ENCODE results near the gene ZNF132. TPM values are rescaled to one million over a fixed set of nuclear protein-coding genes. Genes with fewer than 3 reads are reported as not detected.

Gene ZNF132
- total and polyA plus RNA-seq, 9 of the 15 experiments (the other 6 are each of a cell fraction or from before 2014, with no cell fraction given): 0.03 to 0.42 (median 0.10) TPM; not detected in 5

DNA sequence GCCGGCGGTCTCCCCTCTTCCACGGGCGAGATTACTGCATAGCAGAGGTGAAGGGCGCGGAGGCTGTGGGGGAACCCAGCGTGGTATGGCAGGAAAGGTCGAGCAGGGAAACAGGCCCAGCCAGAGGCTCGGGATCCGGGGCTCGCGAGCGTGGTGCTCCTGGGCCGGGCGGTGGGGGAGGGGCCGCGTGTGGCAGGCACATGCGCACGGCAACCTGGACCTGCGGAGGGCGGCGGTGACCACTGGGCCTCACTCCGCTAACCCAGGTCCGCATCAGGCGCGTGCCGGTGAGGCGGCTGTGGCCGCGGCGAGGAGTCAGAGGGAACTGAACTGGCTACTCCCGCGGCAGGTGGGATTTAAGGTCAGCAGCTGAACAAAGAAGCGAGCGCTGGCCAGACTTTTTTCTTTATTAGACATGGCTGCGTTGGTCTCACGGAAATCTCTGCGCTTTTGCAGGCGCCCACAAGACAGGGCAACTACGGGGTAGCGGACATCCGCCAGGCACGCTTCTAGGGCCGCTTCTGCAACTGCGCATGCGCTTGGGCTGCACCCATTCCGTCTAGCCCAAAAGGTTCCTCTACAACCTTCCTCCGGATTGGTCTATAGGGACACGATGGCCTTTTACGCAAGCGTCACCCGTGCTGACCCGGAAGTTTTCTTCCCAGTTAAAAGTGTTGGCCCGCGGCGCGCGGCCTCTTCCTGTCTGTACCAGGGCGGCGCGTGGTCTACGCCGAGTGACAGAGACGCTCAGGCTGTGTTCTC lies 53.2 kb downstream of the ZNF132 start, which contains the start of gene RPS5 (continued):
- TF ChIP-seq, protein P1, sequence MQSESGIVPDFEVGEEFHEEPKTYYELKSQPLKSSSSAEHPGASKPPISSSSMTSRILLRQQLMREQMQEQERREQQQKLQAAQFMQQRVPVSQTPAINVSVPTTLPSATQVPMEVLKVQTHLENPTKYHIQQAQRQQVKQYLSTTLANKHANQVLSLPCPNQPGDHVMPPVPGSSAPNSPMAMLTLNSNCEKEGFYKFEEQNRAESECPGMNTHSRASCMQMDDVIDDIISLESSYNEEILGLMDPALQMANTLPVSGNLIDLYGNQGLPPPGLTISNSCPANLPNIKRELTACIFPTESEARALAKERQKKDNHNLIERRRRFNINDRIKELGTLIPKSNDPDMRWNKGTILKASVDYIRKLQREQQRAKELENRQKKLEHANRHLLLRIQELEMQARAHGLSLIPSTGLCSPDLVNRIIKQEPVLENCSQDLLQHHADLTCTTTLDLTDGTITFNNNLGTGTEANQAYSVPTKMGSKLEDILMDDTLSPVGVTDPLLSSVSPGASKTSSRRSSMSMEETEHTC (IDR thresholded peaks at IDR 0.05): 0 out of 2 replicates have a peak, but pooled peaks have one; percentile 21
- TF ChIP-seq, protein P2, sequence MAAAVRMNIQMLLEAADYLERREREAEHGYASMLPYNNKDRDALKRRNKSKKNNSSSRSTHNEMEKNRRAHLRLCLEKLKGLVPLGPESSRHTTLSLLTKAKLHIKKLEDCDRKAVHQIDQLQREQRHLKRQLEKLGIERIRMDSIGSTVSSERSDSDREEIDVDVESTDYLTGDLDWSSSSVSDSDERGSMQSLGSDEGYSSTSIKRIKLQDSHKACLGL (CRISPR knock-in tag; IDR thresholded peaks at IDR 0.05; ENCODE audit: borderline replicate concordance, poor library complexity, severe bottlenecking): peak; percentile 91
- peak; percentile 58; the same call in 1 of the 2 replicates for TF ChIP-seq HINFP (tag; conservative IDR thresholded peaks at IDR 0.05; ENCODE audit: low read depth)
- peak; percentile 93 for TF ChIP-seq MXI1 (IDR thresholded peaks at IDR 0.05; ENCODE audit: low read depth, low read length)
- TF ChIP-seq CXXC5 (CRISPR knock-in tag; IDR thresholded peaks at IDR 0.05): peak; percentile 89
- no peak for TF ChIP-seq THRAP3 (IDR thresholded peaks at IDR 0.05; ENCODE audit: borderline replicate concordance)
- no peak for TF ChIP-seq ZNF134 (CRISPR knock-in tag; conservative IDR thresholded peaks at IDR 0.05)
- TF ChIP-seq MNT (conservative IDR thresholded peaks at IDR 0.05): peak; percentile 96 to 97
- TF ChIP-seq, protein P3, sequence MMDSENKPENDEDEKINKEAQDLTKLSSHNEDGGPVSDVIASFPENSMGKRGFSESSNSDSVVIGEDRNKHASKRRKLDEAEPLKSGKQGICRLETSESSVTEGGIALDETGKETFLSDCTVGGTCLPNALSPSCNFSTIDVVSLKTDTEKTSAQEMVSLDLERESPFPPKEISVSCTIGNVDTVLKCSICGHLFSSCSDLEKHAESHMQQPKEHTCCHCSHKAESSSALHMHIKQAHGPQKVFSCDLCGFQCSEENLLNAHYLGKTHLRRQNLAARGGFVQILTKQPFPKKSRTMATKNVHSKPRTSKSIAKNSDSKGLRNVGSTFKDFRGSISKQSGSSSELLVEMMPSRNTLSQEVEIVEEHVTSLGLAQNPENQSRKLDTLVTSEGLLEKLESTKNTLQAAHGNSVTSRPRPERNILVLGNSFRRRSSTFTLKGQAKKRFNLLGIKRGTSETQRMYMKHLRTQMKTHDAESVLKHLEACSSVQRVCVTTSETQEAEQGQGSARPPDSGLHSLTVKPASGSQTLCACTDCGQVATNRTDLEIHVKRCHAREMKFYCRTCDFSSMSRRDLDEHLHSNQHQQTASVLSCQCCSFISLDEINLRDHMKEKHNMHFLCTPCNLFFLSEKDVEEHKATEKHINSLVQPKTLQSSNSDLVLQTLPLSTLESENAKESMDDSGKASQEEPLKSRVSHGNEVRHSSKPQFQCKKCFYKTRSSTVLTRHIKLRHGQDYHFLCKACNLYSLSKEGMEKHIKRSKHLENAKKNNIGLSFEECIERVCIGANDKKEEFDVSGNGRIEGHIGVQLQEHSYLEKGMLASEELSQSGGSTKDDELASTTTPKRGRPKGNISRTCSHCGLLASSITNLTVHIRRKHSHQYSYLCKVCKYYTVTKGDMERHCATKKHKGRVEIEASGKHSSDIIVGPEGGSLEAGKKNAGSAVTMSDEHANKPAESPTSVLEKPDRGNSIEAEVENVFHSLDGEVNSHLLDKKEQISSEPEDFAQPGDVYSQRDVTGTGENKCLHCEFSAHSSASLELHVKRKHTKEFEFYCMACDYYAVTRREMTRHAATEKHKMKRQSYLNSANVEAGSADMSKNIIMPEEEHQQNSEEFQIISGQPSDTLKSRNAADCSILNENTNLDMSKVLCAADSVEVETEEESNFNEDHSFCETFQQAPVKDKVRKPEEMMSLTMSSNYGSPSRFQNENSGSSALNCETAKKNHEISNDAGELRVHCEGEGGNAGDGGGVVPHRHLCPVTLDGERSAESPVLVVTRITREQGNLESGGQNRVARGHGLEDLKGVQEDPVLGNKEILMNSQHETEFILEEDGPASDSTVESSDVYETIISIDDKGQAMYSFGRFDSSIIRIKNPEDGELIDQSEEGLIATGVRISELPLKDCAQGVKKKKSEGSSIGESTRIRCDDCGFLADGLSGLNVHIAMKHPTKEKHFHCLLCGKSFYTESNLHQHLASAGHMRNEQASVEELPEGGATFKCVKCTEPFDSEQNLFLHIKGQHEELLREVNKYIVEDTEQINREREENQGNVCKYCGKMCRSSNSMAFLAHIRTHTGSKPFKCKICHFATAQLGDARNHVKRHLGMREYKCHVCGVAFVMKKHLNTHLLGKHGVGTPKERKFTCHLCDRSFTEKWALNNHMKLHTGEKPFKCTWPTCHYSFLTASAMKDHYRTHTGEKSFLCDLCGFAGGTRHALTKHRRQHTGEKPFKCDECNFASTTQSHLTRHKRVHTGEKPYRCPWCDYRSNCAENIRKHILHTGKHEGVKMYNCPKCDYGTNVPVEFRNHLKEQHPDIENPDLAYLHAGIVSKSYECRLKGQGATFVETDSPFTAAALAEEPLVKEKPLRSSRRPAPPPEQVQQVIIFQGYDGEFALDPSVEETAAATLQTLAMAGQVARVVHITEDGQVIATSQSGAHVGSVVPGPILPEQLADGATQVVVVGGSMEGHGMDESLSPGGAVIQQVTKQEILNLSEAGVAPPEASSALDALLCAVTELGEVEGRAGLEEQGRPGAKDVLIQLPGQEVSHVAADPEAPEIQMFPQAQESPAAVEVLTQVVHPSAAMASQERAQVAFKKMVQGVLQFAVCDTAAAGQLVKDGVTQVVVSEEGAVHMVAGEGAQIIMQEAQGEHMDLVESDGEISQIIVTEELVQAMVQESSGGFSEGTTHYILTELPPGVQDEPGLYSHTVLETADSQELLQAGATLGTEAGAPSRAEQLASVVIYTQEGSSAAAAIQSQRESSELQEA (IDR thresholded peaks at IDR 0.05; ENCODE audit: low read depth): no peak
- no peak for TF ChIP-seq ZNF551 (CRISPR knock-in tag; IDR thresholded peaks at IDR 0.05)
- TF ChIP-seq, protein P4, sequence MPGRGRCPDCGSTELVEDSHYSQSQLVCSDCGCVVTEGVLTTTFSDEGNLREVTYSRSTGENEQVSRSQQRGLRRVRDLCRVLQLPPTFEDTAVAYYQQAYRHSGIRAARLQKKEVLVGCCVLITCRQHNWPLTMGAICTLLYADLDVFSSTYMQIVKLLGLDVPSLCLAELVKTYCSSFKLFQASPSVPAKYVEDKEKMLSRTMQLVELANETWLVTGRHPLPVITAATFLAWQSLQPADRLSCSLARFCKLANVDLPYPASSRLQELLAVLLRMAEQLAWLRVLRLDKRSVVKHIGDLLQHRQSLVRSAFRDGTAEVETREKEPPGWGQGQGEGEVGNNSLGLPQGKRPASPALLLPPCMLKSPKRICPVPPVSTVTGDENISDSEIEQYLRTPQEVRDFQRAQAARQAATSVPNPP (IDR thresholded peaks at IDR 0.05; ENCODE audit: borderline replicate concordance, insufficient read depth, insufficient read length): no peak

Data from K562 (cell line).